ENCODE data around the gene HLA-E. TPM values are rescaled to one million over a fixed set of nuclear protein-coding genes. Genes with fewer than 3 reads are reported as not detected.

HLA-E gene
- total and polyA plus RNA-seq, 10 of the 15 experiments (the other 5 are each of a cell fraction or from before 2014, with no cell fraction given): 35.1 to 483 (median 267) TPM

DNA sequence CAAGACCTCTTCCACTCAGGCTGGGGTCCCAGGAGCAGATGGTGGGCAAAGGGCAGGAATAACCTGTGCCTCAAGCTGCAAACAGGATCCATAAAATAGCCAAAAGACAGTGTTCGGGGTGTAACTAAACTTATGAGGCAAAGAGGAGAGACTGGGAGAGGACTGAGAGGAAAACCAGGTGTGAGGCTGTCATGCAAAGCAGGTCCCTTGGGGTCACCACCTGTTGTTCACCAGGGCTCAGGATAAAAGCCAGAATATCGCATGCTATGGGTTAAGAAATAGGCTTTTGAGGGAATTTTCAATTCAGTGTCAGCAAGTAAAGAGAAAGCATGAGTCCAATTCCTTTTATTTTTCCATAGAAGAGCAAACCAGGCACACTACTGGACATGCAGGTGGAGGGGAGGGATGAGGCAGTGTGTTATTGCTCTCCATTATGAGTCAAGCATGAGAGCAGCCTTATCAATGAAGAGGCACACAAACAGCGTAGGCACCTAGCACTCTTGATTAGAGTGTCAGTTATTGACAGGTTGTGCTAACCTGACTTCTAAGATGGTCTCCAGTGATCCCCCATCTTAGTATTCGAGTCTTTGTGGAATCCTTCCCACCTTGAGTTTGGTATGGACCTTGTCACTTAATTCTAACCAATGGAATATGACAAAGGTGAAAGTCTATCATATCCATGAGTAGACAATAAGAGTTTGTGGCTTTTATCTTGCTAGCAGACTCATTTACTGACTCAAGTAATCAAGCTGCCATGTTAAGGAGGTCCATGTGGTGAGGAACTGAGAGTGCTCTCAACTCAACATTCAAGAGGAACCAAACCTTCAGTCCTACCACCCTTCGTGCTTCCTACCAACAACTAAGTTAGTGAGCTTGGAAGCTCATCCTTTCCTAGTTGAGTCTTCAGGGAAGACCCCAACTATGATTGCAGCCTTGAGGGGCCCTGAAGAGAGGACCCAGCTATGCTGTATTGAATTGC, 18.8 kb downstream of the HLA-E start (continued):
- TF ChIP-seq SPI1 (IDR thresholded peaks at IDR 0.05; ENCODE audit: borderline replicate concordance, insufficient read depth, low read depth, low read length) (peak; percentile 93), ELK1 (IDR thresholded peaks at IDR 0.05; ENCODE audit: low read depth, low read length) (no peak), YY1 (IDR thresholded peaks at IDR 0.05; ENCODE audit: low read depth, low read length) (0 out of 2 replicates have a peak, but pooled peaks have one; percentile 63), FOXM1 (IDR thresholded peaks at IDR 0.05; ENCODE audit: low read depth, low read length) (no peak), CBFB (IDR thresholded peaks at IDR 0.05; ENCODE audit: low read depth) (no peak), MYB (IDR thresholded peaks at IDR 0.05; ENCODE audit: borderline replicate concordance, low read depth, low read length) (no peak), HDGF (IDR thresholded peaks at IDR 0.05) (no peak), RUNX3 (IDR thresholded peaks at IDR 0.05; ENCODE audit: low read length) (peak; percentile 77), BHLHE40 (IDR thresholded peaks at IDR 0.05; ENCODE audit: borderline replicate concordance in 1 of 2, low read depth in 2 of 2, low read length in 1 of 2) (no peak), IRF4 (IDR thresholded peaks at IDR 0.05; ENCODE audit: low read depth, low read length) (peak; percentile 82), IKZF2 (IDR thresholded peaks at IDR 0.05) (peak; percentile 32 to 33; a peak in 2 of 4 replicates), ZNF687 (IDR thresholded peaks at IDR 0.05) (peak; percentile 35; the same call in 1 of the 2 replicates), MTA2 (IDR thresholded peaks at IDR 0.05; ENCODE audit: low read depth) (peak; percentile 14; the same call in 1 of the 2 replicates), ZNF24 (IDR thresholded peaks at IDR 0.05) (no peak), POLR2A (IDR thresholded peaks at IDR 0.05; ENCODE audit: low read depth, low read length) (no peak), RAD21 (IDR thresholded peaks at IDR 0.05; ENCODE audit: insufficient read depth, low read depth, low read length) (no peak), SMAD1 (IDR thresholded peaks at IDR 0.05; ENCODE audit: low read depth, partially characterized antibody) (no peak)
- TF ChIP-seq, protein P1, sequence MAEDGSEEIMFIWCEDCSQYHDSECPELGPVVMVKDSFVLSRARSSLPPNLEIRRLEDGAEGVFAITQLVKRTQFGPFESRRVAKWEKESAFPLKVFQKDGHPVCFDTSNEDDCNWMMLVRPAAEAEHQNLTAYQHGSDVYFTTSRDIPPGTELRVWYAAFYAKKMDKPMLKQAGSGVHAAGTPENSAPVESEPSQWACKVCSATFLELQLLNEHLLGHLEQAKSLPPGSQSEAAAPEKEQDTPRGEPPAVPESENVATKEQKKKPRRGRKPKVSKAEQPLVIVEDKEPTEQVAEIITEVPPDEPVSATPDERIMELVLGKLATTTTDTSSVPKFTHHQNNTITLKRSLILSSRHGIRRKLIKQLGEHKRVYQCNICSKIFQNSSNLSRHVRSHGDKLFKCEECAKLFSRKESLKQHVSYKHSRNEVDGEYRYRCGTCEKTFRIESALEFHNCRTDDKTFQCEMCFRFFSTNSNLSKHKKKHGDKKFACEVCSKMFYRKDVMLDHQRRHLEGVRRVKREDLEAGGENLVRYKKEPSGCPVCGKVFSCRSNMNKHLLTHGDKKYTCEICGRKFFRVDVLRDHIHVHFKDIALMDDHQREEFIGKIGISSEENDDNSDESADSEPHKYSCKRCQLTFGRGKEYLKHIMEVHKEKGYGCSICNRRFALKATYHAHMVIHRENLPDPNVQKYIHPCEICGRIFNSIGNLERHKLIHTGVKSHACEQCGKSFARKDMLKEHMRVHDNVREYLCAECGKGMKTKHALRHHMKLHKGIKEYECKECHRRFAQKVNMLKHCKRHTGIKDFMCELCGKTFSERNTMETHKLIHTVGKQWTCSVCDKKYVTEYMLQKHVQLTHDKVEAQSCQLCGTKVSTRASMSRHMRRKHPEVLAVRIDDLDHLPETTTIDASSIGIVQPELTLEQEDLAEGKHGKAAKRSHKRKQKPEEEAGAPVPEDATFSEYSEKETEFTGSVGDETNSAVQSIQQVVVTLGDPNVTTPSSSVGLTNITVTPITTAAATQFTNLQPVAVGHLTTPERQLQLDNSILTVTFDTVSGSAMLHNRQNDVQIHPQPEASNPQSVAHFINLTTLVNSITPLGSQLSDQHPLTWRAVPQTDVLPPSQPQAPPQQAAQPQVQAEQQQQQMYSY (CRISPR knock-in tag; IDR thresholded peaks at IDR 0.05): no peak
- TF ChIP-seq, protein P2, sequence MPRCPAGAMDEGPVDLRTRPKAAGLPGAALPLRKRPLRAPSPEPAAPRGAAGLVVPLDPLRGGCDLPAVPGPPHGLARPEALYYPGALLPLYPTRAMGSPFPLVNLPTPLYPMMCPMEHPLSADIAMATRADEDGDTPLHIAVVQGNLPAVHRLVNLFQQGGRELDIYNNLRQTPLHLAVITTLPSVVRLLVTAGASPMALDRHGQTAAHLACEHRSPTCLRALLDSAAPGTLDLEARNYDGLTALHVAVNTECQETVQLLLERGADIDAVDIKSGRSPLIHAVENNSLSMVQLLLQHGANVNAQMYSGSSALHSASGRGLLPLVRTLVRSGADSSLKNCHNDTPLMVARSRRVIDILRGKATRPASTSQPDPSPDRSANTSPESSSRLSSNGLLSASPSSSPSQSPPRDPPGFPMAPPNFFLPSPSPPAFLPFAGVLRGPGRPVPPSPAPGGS (IDR thresholded peaks at IDR 0.05; ENCODE audit: borderline replicate concordance, insufficient read depth, low read depth, low read length, poor library complexity, severe bottlenecking): no peak

Data from GM12878 (cell line).